GM23338 (cell line): ENCODE results near the gene MEGF11.

Experiments used
- CREB1 ChIP-seq: fragments of 250-450 bp; sonication (Bioruptor Pico); IDR thresholded peaks from 2 replicates; pipeline ENCODE4 v1.5.0; 2020; ENCODE audit warnings: low read depth, mild to moderate bottlenecking, moderate library complexity
- CTCF ChIP-seq, 2 experiments: fragments of 200-600 bp in 1 of 2; sonication (generic) in 1 of 2; conservative IDR thresholded peaks; 2 replicates each; pipeline versions ENCODE4 v1.5.1 to v1.6.1; 2016 to 2017; ENCODE audit warnings: antibody characterized with exemption in 2 of 2, low read depth in 2 of 2, mild to moderate bottlenecking in 2 of 2, moderate library complexity in 1 of 2
- EZH2 ChIP-seq: fragments of 200-600 bp; sonication (generic); IDR thresholded peaks from one replicate; pipeline ENCODE4 v1.8.0; 2017; ENCODE audit warnings: antibody characterized with exemption, mild to moderate bottlenecking, low read depth; ENCODE audit not compliant: unreplicated experiment
- EZH2phosphoT487 ChIP-seq: fragments of 200-600 bp; sonication (generic); IDR thresholded peaks from one replicate; pipeline ENCODE4 v1.8.1; 2018; ENCODE audit warnings: antibody characterized with exemption; ENCODE audit not compliant: unreplicated experiment
- JUNB ChIP-seq: IDR thresholded peaks from one replicate; pipeline ENCODE4 v1.6.1; 2016; ENCODE audit warnings: antibody characterized with exemption; ENCODE audit not compliant: unreplicated experiment
- NANOG ChIP-seq: IDR thresholded peaks from 2 replicates; pipeline ENCODE4 v1.6.1; 2016; ENCODE audit warnings: antibody characterized with exemption, borderline replicate concordance
- POLR2AphosphoS5 ChIP-seq: IDR thresholded peaks from 2 replicates; pipeline ENCODE4 v1.6.1; 2016; ENCODE audit warnings: antibody characterized with exemption, low read depth
- REST ChIP-seq: IDR thresholded peaks from one replicate; pipeline ENCODE4 v1.6.1; 2018; ENCODE audit warnings: antibody characterized with exemption; ENCODE audit not compliant: unreplicated experiment
- STAT1 ChIP-seq: IDR thresholded peaks from one replicate; pipeline ENCODE4 v1.6.1; 2016; ENCODE audit warnings: antibody characterized with exemption; ENCODE audit not compliant: unreplicated experiment
- ZNF114 ChIP-seq: fragments of 250-450 bp; sonication (Bioruptor Pico); IDR thresholded peaks from 2 replicates; pipeline ENCODE4 v1.5.0; 2020; ENCODE audit warnings: mild to moderate bottlenecking, moderate library complexity
- TF ChIP-seq, protein P1 (sequence below): IDR thresholded peaks from 2 replicates; pipeline ENCODE4 v1.6.1; 2016; ENCODE audit warnings: antibody characterized with exemption

DNA sequence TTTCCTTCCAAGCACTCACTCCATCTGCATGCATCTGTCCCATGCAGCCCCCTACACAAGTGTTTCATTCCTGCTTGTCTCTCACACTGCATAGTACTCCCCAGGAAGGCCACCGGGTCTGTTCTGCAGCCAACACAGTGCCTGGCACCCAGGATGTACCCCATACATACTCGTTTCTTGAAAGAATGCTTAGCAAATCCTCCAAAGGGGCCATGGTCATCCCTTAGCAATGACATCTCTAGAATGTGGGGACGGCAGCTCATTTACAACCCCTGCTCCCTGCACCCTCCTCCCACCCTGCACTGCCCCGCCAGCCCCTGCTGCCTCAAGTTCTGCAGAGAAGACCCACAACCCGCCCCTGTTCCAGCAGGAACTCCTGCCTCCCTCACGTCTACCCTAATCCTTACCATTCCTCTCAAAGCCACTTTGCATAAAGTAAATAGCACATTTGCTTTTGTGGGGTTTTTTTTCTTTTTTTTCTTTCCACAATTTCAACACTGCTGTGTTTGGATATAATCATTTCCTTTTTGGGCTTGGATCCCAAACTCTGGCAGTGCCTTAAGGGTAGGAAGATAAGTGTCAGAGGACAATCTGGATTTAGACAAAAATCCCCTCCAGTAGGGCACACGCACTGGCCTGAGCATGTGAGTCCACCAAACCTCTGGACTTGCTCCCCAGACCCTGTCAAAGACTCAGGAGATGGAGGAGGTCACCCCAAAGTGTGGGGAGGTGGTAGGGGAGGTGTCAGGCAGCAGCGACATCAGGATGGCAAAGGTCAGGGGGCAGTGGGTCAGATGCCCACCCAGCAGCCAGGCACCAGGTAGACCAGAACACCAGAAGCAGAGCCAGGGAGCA, 68.4 kb downstream of the MEGF11 start:
- TF ChIP-seq CTCF (conservative IDR thresholded peaks at IDR 0.05; ENCODE audit: low read depth in 2 of 2) = no peak
- no peak for TF ChIP-seq EZH2phosphoT487
- TF ChIP-seq EZH2 = no peak
- no peak for TF ChIP-seq REST
- no peak for TF ChIP-seq CREB1
- TF ChIP-seq POLR2AphosphoS5 = no peak
- no peak for TF ChIP-seq JUNB
- TF ChIP-seq, protein P1, sequence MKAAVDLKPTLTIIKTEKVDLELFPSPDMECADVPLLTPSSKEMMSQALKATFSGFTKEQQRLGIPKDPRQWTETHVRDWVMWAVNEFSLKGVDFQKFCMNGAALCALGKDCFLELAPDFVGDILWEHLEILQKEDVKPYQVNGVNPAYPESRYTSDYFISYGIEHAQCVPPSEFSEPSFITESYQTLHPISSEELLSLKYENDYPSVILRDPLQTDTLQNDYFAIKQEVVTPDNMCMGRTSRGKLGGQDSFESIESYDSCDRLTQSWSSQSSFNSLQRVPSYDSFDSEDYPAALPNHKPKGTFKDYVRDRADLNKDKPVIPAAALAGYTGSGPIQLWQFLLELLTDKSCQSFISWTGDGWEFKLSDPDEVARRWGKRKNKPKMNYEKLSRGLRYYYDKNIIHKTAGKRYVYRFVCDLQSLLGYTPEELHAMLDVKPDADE = no peak
- TF ChIP-seq STAT1 = no peak
- no peak for TF ChIP-seq ZNF114 (CRISPR knock-in tag)
- TF ChIP-seq NANOG = no peak
